ENCODE results near the gene FBN1. TPM values are rescaled to one million over a fixed set of nuclear protein-coding genes. Genes with fewer than 3 reads are reported as not detected.

FBN1 gene
- total and polyA plus RNA-seq, 2 experiments from 2014 or later, result 1.9 to 3.8 TPM

GRCh38 chr15:48672206-48672605, 26.7 kb upstream of the FBN1 start:
- Histone ChIP-seq H3K27ac (ENCODE audit: low read depth) (no peak overlapping the region), H3F3A (replicated peaks; ENCODE audit: low read depth) (no peaks in the 10 kb centered on the region), H3K79me2 (replicated peaks; ENCODE audit: insufficient read depth) (no peaks in the 10 kb centered on the region), H3K36me3 (ENCODE audit: insufficient read depth) (no peaks in the 10 kb centered on the region), H3K4me1 (ENCODE audit: insufficient read depth) (no peaks in the 10 kb centered on the region), H3K27me3 (ENCODE audit: insufficient read depth) (no peaks in the 10 kb centered on the region), H4K20me1 (replicated peaks; ENCODE audit: insufficient read depth) (no peaks in the 10 kb centered on the region), H3K4me3 (no peak overlapping the region), H3K4me2 (no peak overlapping the region), H2AFZ (no peak overlapping the region), H3K9me2 (ENCODE audit: insufficient read depth) (peaks cover 21% of the 10 kb centered on the region)
- DNase-seq (ENCODE audit: low spot score) (no peak), ATAC-seq (no peak)
- TF ChIP-seq, protein P1, sequence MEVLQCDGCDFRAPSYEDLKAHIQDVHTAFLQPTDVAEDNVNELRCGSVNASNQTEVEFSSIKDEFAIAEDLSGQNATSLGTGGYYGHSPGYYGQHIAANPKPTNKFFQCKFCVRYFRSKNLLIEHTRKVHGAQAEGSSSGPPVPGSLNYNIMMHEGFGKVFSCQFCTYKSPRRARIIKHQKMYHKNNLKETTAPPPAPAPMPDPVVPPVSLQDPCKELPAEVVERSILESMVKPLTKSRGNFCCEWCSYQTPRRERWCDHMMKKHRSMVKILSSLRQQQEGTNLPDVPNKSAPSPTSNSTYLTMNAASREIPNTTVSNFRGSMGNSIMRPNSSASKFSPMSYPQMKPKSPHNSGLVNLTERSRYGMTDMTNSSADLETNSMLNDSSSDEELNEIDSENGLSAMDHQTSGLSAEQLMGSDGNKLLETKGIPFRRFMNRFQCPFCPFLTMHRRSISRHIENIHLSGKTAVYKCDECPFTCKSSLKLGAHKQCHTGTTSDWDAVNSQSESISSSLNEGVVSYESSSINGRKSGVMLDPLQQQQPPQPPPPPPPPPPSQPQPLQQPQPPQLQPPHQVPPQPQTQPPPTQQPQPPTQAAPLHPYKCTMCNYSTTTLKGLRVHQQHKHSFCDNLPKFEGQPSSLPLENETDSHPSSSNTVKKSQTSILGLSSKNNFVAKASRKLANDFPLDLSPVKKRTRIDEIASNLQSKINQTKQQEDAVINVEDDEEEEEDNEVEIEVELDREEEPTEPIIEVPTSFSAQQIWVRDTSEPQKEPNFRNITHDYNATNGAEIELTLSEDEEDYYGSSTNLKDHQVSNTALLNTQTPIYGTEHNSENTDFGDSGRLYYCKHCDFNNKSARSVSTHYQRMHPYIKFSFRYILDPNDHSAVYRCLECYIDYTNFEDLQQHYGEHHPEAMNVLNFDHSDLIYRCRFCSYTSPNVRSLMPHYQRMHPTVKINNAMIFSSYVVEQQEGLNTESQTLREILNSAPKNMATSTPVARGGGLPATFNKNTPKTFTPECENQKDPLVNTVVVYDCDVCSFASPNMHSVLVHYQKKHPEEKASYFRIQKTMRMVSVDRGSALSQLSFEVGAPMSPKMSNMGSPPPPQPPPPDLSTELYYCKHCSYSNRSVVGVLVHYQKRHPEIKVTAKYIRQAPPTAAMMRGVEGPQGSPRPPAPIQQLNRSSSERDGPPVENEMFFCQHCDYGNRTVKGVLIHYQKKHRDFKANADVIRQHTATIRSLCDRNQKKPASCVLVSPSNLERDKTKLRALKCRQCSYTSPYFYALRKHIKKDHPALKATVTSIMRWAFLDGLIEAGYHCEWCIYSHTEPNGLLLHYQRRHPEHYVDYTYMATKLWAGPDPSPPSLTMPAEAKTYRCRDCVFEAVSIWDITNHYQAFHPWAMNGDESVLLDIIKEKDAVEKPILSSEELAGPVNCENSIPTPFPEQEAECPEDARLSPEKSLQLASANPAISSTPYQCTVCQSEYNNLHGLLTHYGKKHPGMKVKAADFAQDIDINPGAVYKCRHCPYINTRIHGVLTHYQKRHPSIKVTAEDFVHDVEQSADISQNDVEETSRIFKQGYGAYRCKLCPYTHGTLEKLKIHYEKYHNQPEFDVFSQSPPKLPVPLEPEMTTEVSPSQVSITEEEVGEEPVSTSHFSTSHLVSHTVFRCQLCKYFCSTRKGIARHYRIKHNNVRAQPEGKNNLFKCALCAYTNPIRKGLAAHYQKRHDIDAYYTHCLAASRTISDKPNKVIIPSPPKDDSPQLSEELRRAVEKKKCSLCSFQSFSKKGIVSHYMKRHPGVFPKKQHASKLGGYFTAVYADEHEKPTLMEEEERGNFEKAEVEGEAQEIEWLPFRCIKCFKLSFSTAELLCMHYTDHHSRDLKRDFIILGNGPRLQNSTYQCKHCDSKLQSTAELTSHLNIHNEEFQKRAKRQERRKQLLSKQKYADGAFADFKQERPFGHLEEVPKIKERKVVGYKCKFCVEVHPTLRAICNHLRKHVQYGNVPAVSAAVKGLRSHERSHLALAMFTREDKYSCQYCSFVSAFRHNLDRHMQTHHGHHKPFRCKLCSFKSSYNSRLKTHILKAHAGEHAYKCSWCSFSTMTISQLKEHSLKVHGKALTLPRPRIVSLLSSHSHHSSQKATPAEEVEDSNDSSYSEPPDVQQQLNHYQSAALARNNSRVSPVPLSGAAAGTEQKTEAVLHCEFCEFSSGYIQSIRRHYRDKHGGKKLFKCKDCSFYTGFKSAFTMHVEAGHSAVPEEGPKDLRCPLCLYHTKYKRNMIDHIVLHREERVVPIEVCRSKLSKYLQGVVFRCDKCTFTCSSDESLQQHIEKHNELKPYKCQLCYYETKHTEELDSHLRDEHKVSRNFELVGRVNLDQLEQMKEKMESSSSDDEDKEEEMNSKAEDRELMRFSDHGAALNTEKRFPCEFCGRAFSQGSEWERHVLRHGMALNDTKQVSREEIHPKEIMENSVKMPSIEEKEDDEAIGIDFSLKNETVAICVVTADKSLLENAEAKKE (CRISPR knock-in tag; IDR thresholded peaks at IDR 0.05), result no peak
- TF ChIP-seq NANOG (IDR thresholded peaks at IDR 0.05; ENCODE audit: borderline replicate concordance) (no peak), EZH2 (IDR thresholded peaks at IDR 0.05; ENCODE audit: low read depth, unreplicated experiment) (no peak), REST (IDR thresholded peaks at IDR 0.05; ENCODE audit: unreplicated experiment) (no peak), JUNB (IDR thresholded peaks at IDR 0.05; ENCODE audit: unreplicated experiment) (no peak)
- TF ChIP-seq, protein P2, sequence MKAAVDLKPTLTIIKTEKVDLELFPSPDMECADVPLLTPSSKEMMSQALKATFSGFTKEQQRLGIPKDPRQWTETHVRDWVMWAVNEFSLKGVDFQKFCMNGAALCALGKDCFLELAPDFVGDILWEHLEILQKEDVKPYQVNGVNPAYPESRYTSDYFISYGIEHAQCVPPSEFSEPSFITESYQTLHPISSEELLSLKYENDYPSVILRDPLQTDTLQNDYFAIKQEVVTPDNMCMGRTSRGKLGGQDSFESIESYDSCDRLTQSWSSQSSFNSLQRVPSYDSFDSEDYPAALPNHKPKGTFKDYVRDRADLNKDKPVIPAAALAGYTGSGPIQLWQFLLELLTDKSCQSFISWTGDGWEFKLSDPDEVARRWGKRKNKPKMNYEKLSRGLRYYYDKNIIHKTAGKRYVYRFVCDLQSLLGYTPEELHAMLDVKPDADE (IDR thresholded peaks at IDR 0.05), result no peak
- no peak overlapping the region for H3K4me3 Mint-ChIP-seq
- no peaks in the 10 kb centered on the region for H3K4me1 Mint-ChIP-seq
- H3K27ac Mint-ChIP-seq, result no peak overlapping the region
- H3K36me3 Mint-ChIP-seq (ENCODE audit: low read depth), result no peaks in the 10 kb centered on the region
- H3K9me3 Mint-ChIP-seq, result no peaks in the 10 kb centered on the region
- no peaks in the 10 kb centered on the region for H3K27me3 Mint-ChIP-seq (ENCODE audit: insufficient read depth, low read depth, poor library complexity)
